ENCODE measurements around the gene SASH1. TPM values are rescaled to one million over a fixed set of nuclear protein-coding genes. Genes with fewer than 3 reads are reported as not detected.

The SASH1 gene

GRCh38 chr6:148596891-148597455 is 254.3 kb downstream of the SASH1 start:
- no peak overlapping the region for H3K9ac ChIP-seq (ENCODE audit: low read depth, low read length, poor library complexity)
- H2AFZ ChIP-seq (ENCODE audit: low read length), result no peak overlapping the region
- H3K9me3 ChIP-seq (replicated peaks in 1 of 2; ENCODE audit: control insufficient read depth in 2 of 2, insufficient read depth in 1 of 2, low read depth in 1 of 2, low read length in 2 of 2), result peaks cover 0 to 2% of the 10 kb centered on the region in 2 donors
- H2BK120ac ChIP-seq (ENCODE audit: low read depth, low read length), result no peak overlapping the region
- peaks cover 0 to 3% of the 10 kb centered on the region in 2 donors for H3K4me1 ChIP-seq (ENCODE audit: control insufficient read depth in 2 of 2, insufficient read depth in 1 of 2, low read depth in 1 of 2, low read length in 2 of 2)
- no peak overlapping the region for H2BK5ac ChIP-seq (ENCODE audit: low read length)
- H2AK5ac ChIP-seq (ENCODE audit: low read depth, low read length), result no peak overlapping the region
- H3K27me3 ChIP-seq (ENCODE audit: control insufficient read depth in 3 of 3, insufficient read depth in 3 of 3, low read depth in 1 of 3, low read length in 3 of 3), result peaks cover 0 to 4% (median 0%) of the 10 kb centered on the region in 3 experiments
- no peak overlapping the region for H3K14ac ChIP-seq (ENCODE audit: low read length)
- no peak overlapping the region for H3K4me2 ChIP-seq (ENCODE audit: insufficient read depth, low read length, poor library complexity, severe bottlenecking)
- no peak overlapping the region for H3K27ac ChIP-seq (replicated peaks; ENCODE audit: low read length)
- no peak overlapping the region for H2BK15ac ChIP-seq (ENCODE audit: low read length)
- H2BK12ac ChIP-seq (ENCODE audit: low read length), result no peak overlapping the region
- no peaks in the 10 kb centered on the region for H3K79me1 ChIP-seq (ENCODE audit: low read depth, low read length)
- 100% methylated on average over 1 of the region's 3 CpGs; no CpG with 5 or more reads in 1 of the 2 donors for WGBS, 2 donors (ENCODE audit: extremely low coverage in 2 of 2, insufficient read length in 2 of 2, insufficient replicate concordance in 1 of 2)
- no peaks in the 10 kb centered on the region for H3K36me3 ChIP-seq (replicated peaks in 1 of 2; ENCODE audit: control insufficient read depth in 2 of 2, insufficient read depth in 2 of 2, low read length in 2 of 2)
- no peak overlapping the region for H3K4me3 ChIP-seq (ENCODE audit: low read length in 2 of 2)
- H3K23ac ChIP-seq (ENCODE audit: low read depth, low read length, poor library complexity), result no peak overlapping the region
- H3K4ac ChIP-seq (ENCODE audit: low read length), result no peak overlapping the region
- DNase-seq (ENCODE audit: low spot score), result no peak
- H4K8ac ChIP-seq (ENCODE audit: low read depth, low read length), result no peak overlapping the region
- no peak overlapping the region for H3K18ac ChIP-seq (ENCODE audit: low read length)
- H4K91ac ChIP-seq (ENCODE audit: low read depth, low read length, poor library complexity), result no peak overlapping the region

- no CpG with 5 or more reads among the region's 3 CpGs for WGBS, 2 donors (ENCODE audit: extremely low coverage in 2 of 2, insufficient read length in 2 of 2, insufficient replicate concordance in 1 of 2)
- Histone ChIP-seq H3K4me1 (ENCODE audit: control insufficient read depth in 2 of 2, insufficient read depth in 1 of 2, low read depth in 1 of 2, low read length in 2 of 2) (peaks cover 0 to 3% of the 10 kb centered on the region in 2 donors), H3K79me1 (ENCODE audit: low read depth, low read length) (no peaks in the 10 kb centered on the region), H3K4me2 (ENCODE audit: insufficient read depth, low read length, poor library complexity, severe bottlenecking) (no peak overlapping the region), H2BK12ac (ENCODE audit: low read length) (no peak overlapping the region), H3K14ac (ENCODE audit: low read length) (no peak overlapping the region), H2BK5ac (ENCODE audit: low read length) (no peak overlapping the region), H4K91ac (ENCODE audit: low read depth, low read length, poor library complexity) (no peak overlapping the region), H3K36me3 (replicated peaks in 1 of 2; ENCODE audit: control insufficient read depth in 2 of 2, insufficient read depth in 2 of 2, low read length in 2 of 2) (no peaks in the 10 kb centered on the region), H2BK120ac (ENCODE audit: low read depth, low read length) (no peak overlapping the region), H3K4ac (ENCODE audit: low read length) (no peak overlapping the region), H2AK5ac (ENCODE audit: low read depth, low read length) (no peak overlapping the region), H3K9me3 (replicated peaks in 1 of 2; ENCODE audit: control insufficient read depth in 2 of 2, insufficient read depth in 1 of 2, low read depth in 1 of 2, low read length in 2 of 2) (peaks cover 0 to 2% of the 10 kb centered on the region in 2 donors), H3K4me3 (ENCODE audit: low read length in 2 of 2) (no peak overlapping the region), H3K23ac (ENCODE audit: low read depth, low read length, poor library complexity) (no peak overlapping the region), H4K8ac (ENCODE audit: low read depth, low read length) (no peak overlapping the region), H3K27ac (replicated peaks; ENCODE audit: low read length) (no peak overlapping the region), H2AFZ (ENCODE audit: low read length) (no peak overlapping the region), H3K18ac (ENCODE audit: low read length) (no peak overlapping the region), H3K27me3 (ENCODE audit: control insufficient read depth in 3 of 3, insufficient read depth in 3 of 3, low read depth in 1 of 3, low read length in 3 of 3) (peaks cover 0 to 4% (median 0%) of the 10 kb centered on the region in 3 experiments), H2BK15ac (ENCODE audit: low read length) (no peak overlapping the region), H3K9ac (ENCODE audit: low read depth, low read length, poor library complexity) (no peak overlapping the region)
- DNase-seq (ENCODE audit: low spot score), result no peak
These were observed 256.1 kb downstream of the SASH1 start for GRCh38 chr6:148598724-148599123.

- no peaks in the 10 kb centered on the region for H3K79me1 ChIP-seq (ENCODE audit: low read depth, low read length)
- H2BK120ac ChIP-seq (ENCODE audit: low read depth, low read length), result no peak overlapping the region
- no peak overlapping the region for H3K4me3 ChIP-seq (ENCODE audit: low read length in 2 of 2)
- H3K9ac ChIP-seq (ENCODE audit: low read depth, low read length, poor library complexity), result no peak overlapping the region
- no peak overlapping the region for H2AFZ ChIP-seq (ENCODE audit: low read length)
- H3K27me3 ChIP-seq (ENCODE audit: control insufficient read depth in 3 of 3, insufficient read depth in 3 of 3, low read depth in 1 of 3, low read length in 3 of 3), result peaks cover 0 to 4% (median 0%) of the 10 kb centered on the region in 3 experiments
- H3K18ac ChIP-seq (ENCODE audit: low read length), result no peak overlapping the region
- H3K4me1 ChIP-seq (ENCODE audit: control insufficient read depth in 2 of 2, insufficient read depth in 1 of 2, low read depth in 1 of 2, low read length in 2 of 2), result peaks cover 0 to 2% of the 10 kb centered on the region in 2 donors
- no peak overlapping the region for H3K14ac ChIP-seq (ENCODE audit: low read length)
- no peak overlapping the region for H2BK5ac ChIP-seq (ENCODE audit: low read length)
- DNase-seq (ENCODE audit: low spot score), result peak; percentile 8
- no CpG with 5 or more reads among the region's 7 CpGs for whole genome bisulfite sequencing, 2 donors (ENCODE audit: extremely low coverage in 2 of 2, insufficient read length in 2 of 2, insufficient replicate concordance in 1 of 2)
- no peak overlapping the region for H3K23ac ChIP-seq (ENCODE audit: low read depth, low read length, poor library complexity)
- H2BK12ac ChIP-seq (ENCODE audit: low read length), result no peak overlapping the region
- no peak overlapping the region for H2BK15ac ChIP-seq (ENCODE audit: low read length)
- peaks cover 0 to 2% of the 10 kb centered on the region in 2 donors for H3K9me3 ChIP-seq (replicated peaks in 1 of 2; ENCODE audit: control insufficient read depth in 2 of 2, insufficient read depth in 1 of 2, low read depth in 1 of 2, low read length in 2 of 2)
- H3K4me2 ChIP-seq (ENCODE audit: insufficient read depth, low read length, poor library complexity, severe bottlenecking), result no peak overlapping the region
- H3K27ac ChIP-seq (replicated peaks; ENCODE audit: low read length), result peak overlapping the region; percentile 68
- H4K8ac ChIP-seq (ENCODE audit: low read depth, low read length), result no peak overlapping the region
- H3K36me3 ChIP-seq (replicated peaks in 1 of 2; ENCODE audit: control insufficient read depth in 2 of 2, insufficient read depth in 2 of 2, low read length in 2 of 2), result no peaks in the 10 kb centered on the region
- H2AK5ac ChIP-seq (ENCODE audit: low read depth, low read length), result no peak overlapping the region
- no peak overlapping the region for H3K4ac ChIP-seq (ENCODE audit: low read length)
- no peak overlapping the region for H4K91ac ChIP-seq (ENCODE audit: low read depth, low read length, poor library complexity)
These were observed 257.4 kb downstream of the SASH1 start for GRCh38 chr6:148599967-148600426.

Small RNA genes within 50 kb of the gene (small RNA-seq; reads per million reads assigned to genes)
- gene SNRPEP6 (ENCODE audit: insufficient read depth), result not detected
